ENCODE measurements around the gene ATF2.

The ATF2 gene

GRCh38 chr2:175164235-175164634 lies 3.8 kb downstream of the ATF2 start:
- no peak for TF ChIP-seq CTCF (IDR thresholded peaks at IDR 0.05; ENCODE audit: low read depth, low read length)
- Histone ChIP-seq H3K27ac (no peak overlapping the region), H3K36me3 (peaks cover 7% of the 10 kb centered on the region), H3K27me3 (ENCODE audit: insufficient read depth, low read depth, severe bottlenecking) (no peaks in the 10 kb centered on the region), H3K4me3 (ENCODE audit: low read depth, low read length) (no peak overlapping the region), H3K9me3 (ENCODE audit: severe bottlenecking) (no peaks in the 10 kb centered on the region)
- DNase-seq: no peak

DNA sequence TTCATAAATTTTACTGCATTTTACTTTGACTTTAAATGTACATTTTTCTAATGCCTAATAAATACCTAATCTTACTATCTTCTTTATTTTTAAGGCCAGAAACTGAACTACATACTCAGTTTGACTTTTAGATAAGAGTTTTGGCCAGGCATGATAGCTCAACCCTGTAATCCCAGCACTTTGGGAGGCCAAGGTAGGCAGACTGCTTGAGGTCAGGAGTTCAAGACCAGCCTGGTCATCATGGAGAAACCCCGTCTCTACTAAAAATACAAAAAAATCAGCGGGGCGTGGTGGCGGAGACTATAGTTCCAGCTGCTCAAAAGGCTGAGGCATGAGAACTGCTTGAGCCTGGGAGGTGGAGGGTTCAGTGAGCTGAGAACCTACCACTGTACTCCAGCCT lies 9.1 kb downstream of the ATF2 start:
- TF ChIP-seq CTCF (IDR thresholded peaks at IDR 0.05; ENCODE audit: low read depth, low read length): no peak
- Histone ChIP-seq H3K27me3 (ENCODE audit: insufficient read depth, low read depth, severe bottlenecking) (no peaks in the 10 kb centered on the region), H3K27ac (no peak overlapping the region), H3K4me3 (ENCODE audit: low read depth, low read length) (no peak overlapping the region), H3K9me3 (ENCODE audit: severe bottlenecking) (no peaks in the 10 kb centered on the region), H3K36me3 (0 out of 2 replicates have a peak, but pooled peaks cover 2% of the 10 kb centered on the region)
- no peak for DNase-seq

GRCh38 chr2:175156534-175156933 lies 11.5 kb downstream of the ATF2 start:
- Histone ChIP-seq H3K27me3 (ENCODE audit: insufficient read depth, low read depth, severe bottlenecking) (no peaks in the 10 kb centered on the region), H3K4me3 (ENCODE audit: low read depth, low read length) (no peak overlapping the region), H3K9me3 (ENCODE audit: severe bottlenecking) (no peaks in the 10 kb centered on the region), H3K27ac (no peak overlapping the region), H3K36me3 (no peaks in the 10 kb centered on the region)
- no peak for DNase-seq
- no peak for TF ChIP-seq CTCF (IDR thresholded peaks at IDR 0.05; ENCODE audit: low read depth, low read length)

DNA sequence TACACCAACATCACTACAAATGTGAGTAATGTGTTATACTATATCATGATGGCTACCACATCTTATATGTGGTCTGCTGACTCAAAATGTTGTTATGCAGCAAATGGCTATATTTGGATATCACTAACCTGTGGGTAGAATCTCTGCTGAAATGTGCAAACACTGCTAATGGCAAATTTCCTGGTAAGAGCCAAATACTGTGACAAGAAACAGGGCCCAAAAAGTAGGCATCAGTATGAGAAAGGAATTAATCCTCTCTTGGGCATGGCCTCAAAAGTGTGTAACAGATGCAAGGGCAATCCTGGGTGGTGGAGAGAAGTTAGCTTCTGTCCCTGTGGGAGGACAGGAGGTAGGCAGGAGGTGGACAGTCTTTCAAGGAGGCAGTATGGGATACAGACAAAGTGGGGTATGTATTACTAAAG lies 13.3 kb downstream of the ATF2 start:
- H3K4me3 ChIP-seq (ENCODE audit: low read depth, low read length): no peak overlapping the region
- H3K9me3 ChIP-seq (ENCODE audit: severe bottlenecking): no peaks in the 10 kb centered on the region
- no peak overlapping the region for H3K27ac ChIP-seq
- no peak for TF ChIP-seq CTCF (IDR thresholded peaks at IDR 0.05; ENCODE audit: low read depth, low read length)
- H3K36me3 ChIP-seq: peaks cover 16% of the 10 kb centered on the region
- no peaks in the 10 kb centered on the region for H3K27me3 ChIP-seq (ENCODE audit: insufficient read depth, low read depth, severe bottlenecking)
- no peak for DNase-seq

DNA sequence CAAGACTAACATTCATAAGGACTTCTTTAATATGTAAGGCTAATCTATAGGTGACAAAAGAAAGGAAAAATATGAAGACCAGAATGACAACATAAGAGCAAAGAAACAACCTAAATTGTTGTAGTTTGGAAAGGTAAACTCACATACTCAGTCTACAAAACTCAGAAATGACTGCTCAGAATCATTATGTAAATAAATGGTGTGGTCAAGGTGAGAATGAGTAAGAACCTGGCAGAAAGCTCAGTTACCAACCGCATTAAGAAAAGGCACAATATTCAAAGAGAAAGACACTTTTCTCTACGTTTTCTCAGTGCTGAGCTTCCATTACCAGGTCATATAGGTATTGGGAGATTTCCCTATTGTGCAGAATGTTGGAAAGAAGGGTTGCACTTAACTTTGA lies 15.8 kb downstream of the ATF2 start:
- Histone ChIP-seq H3K27me3 (ENCODE audit: insufficient read depth, low read depth, severe bottlenecking) (no peaks in the 10 kb centered on the region), H3K9me3 (ENCODE audit: severe bottlenecking) (no peaks in the 10 kb centered on the region), H3K27ac (no peak overlapping the region), H3K36me3 (peaks cover 31% of the 10 kb centered on the region), H3K4me3 (ENCODE audit: low read depth, low read length) (no peak overlapping the region)
- no peak for DNase-seq
- TF ChIP-seq CTCF (IDR thresholded peaks at IDR 0.05; ENCODE audit: low read depth, low read length): no peak

GRCh38 chr2:175151791-175152190 lies 16.2 kb downstream of the ATF2 start:
- DNase-seq: no peak
- no peaks in the 10 kb centered on the region for H3K27me3 ChIP-seq (ENCODE audit: insufficient read depth, low read depth, severe bottlenecking)
- H3K9me3 ChIP-seq (ENCODE audit: severe bottlenecking): no peaks in the 10 kb centered on the region
- no peak overlapping the region for H3K27ac ChIP-seq
- no peak overlapping the region for H3K4me3 ChIP-seq (ENCODE audit: low read depth, low read length)
- H3K36me3 ChIP-seq: peaks cover 31% of the 10 kb centered on the region
- no peak for TF ChIP-seq CTCF (IDR thresholded peaks at IDR 0.05; ENCODE audit: low read depth, low read length)

All from WERI-Rb-1 (cell line).